ENCODE measurements around the gene WNT5B. TPM values are rescaled to one million over a fixed set of nuclear protein-coding genes. Genes with fewer than 3 reads are reported as not detected.
"Not testable (repeated sequence)": the region's sequence is repeated elsewhere in the genome, so short reads cannot be mapped to it uniquely, and the experiment has no call there.

The WNT5B gene
- total and polyA plus RNA-seq, 10 donors = 1.1 to 8.7 (median 4.4) TPM

- no peak for DNase-seq
- H3K36me3 ChIP-seq = no peaks in the 10 kb centered on the region
- H3K27me3 ChIP-seq (replicated peaks in 1 of 7) = no peaks in the 10 kb centered on the region
- H3K4me1 ChIP-seq = peaks cover 10 to 52% (median 40%) of the 10 kb centered on the region in 6 donors
- 75 to 87% (median 77%) methylated on average over 9 of the region's 9 CpGs for WGBS, 5 donors
- no peaks in the 10 kb centered on the region for H3K9me3 ChIP-seq
- H3K27ac ChIP-seq = peak overlapping the region; percentile 80 to 98 (median 96)
- TF ChIP-seq POLR2A (IDR thresholded peaks at IDR 0.05) = no peak
- TF ChIP-seq POLR2AphosphoS5 (IDR thresholded peaks at IDR 0.05) = no peak
- intact Hi-C loops (cut with DNase I; ENCODE audit: low total_unique reads) = loop anchor here (10.0 kb wide), 1 partner anchor 1021 kb away; no protein-coding TSS in a partner anchor
- peak overlapping the region in 3 of 8 donors; percentile 93 to 98 (median 94) for H3K4me3 ChIP-seq
These were observed 33.2 kb upstream of the WNT5B start for GRCh38 chr12:1595690-1596347.

- H3K27me3 ChIP-seq (replicated peaks in 1 of 7) = no peaks in the 10 kb centered on the region
- peaks cover 9 to 42% (median 28%) of the 10 kb centered on the region in 6 donors for H3K4me1 ChIP-seq
- H3K9me3 ChIP-seq = no peaks in the 10 kb centered on the region
- no peaks in the 10 kb centered on the region for H3K36me3 ChIP-seq
- H3K4me3 ChIP-seq = no peak overlapping the region
- no peak overlapping the region for H3K27ac ChIP-seq
- DNase-seq = no peak
- 96 to 99% (median 97%) methylated on average over 3 of the region's 3 CpGs for WGBS, 5 donors
- intact Hi-C loops (cut with DNase I; ENCODE audit: low total_unique reads) = loop anchor here (10.0 kb wide), 1 partner anchor 1024 kb away; no protein-coding TSS in a partner anchor
- TF ChIP-seq POLR2AphosphoS5 (IDR thresholded peaks at IDR 0.05) (no peak), POLR2A (IDR thresholded peaks at IDR 0.05) (no peak)
- TF ChIP-seq, protein P1, sequence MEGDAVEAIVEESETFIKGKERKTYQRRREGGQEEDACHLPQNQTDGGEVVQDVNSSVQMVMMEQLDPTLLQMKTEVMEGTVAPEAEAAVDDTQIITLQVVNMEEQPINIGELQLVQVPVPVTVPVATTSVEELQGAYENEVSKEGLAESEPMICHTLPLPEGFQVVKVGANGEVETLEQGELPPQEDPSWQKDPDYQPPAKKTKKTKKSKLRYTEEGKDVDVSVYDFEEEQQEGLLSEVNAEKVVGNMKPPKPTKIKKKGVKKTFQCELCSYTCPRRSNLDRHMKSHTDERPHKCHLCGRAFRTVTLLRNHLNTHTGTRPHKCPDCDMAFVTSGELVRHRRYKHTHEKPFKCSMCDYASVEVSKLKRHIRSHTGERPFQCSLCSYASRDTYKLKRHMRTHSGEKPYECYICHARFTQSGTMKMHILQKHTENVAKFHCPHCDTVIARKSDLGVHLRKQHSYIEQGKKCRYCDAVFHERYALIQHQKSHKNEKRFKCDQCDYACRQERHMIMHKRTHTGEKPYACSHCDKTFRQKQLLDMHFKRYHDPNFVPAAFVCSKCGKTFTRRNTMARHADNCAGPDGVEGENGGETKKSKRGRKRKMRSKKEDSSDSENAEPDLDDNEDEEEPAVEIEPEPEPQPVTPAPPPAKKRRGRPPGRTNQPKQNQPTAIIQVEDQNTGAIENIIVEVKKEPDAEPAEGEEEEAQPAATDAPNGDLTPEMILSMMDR (IDR thresholded peaks at IDR 0.05 in 8 of 11, conservative IDR thresholded peaks at IDR 0.05 in 3 of 11) = no peak
These were observed 30.3 kb upstream of the WNT5B start for GRCh38 chr12:1598757-1599156.

- DNase-seq; H3K27me3 ChIP-seq (replicated peaks in 1 of 7); H3K36me3 ChIP-seq; intact Hi-C loops (cut with DNase I; ENCODE audit: low total_unique reads); H3K4me3 ChIP-seq; H3K9me3 ChIP-seq: not testable (repeated sequence)
- WGBS, 5 donors = 87 to 94% (median 91%) methylated on average over 9 of the region's 9 CpGs
- Histone ChIP-seq H3K4me1 (peaks cover 13 to 49% (median 38%) of the 10 kb centered on the region in 6 donors), H3K27ac (peak overlapping the region in 3 of 8 donors; percentile 82 to 90 (median 84))
These were observed 26.3 kb upstream of the WNT5B start for GRCh38 chr12:1602706-1603105.

DNA sequence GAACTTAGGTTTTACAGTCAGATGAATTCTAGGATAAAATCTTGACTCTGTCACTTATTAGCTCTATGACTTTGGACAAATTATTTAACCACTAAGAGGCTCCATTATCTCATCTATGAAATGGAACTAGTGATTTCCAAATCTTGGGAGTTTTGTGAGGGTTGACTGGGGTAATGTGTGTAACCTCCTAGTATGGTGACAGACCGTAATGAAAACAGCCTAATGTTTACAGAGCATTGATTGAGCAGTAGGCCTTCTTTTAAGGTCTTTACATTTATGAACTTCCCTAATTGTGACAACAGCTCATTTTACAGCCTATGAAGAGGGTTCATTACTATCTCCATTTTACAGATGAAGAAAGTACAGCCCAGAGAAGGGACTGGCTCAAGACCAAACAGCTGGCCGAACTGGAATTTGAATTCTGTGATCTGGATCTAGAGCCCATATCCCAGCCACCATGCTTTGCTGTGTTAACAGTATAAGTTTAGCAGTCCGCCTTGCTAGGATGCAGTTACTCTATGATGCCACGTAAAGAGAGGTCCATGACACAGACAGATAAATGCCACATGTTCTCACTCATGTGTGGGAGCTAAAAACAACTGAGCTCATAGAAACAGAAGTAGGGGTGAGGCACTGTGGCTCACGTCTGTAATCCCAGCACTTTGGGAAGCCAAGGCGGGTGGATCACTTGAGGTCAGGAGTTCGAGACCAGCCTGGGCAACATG is 25.6 kb upstream of the WNT5B start:
- no peak overlapping the region for H3K27ac ChIP-seq
- H3K27me3 ChIP-seq (replicated peaks in 1 of 7) = no peaks in the 10 kb centered on the region
- 89 to 95% (median 91%) methylated on average over 7 of the region's 7 CpGs for WGBS, 5 donors
- intact Hi-C loops (cut with DNase I; ENCODE audit: low total_unique reads) = no loop called here
- H3K36me3 ChIP-seq = no peaks in the 10 kb centered on the region
- H3K4me3 ChIP-seq = no peak overlapping the region
- TF ChIP-seq POLR2AphosphoS5 (IDR thresholded peaks at IDR 0.05) = no peak
- TF ChIP-seq, protein P1 (IDR thresholded peaks at IDR 0.05 in 8 of 11, conservative IDR thresholded peaks at IDR 0.05 in 3 of 11) = no peak
- TF ChIP-seq POLR2A (IDR thresholded peaks at IDR 0.05) = no peak
- peaks cover 13 to 57% (median 45%) of the 10 kb centered on the region in 6 donors for H3K4me1 ChIP-seq
- no peak for DNase-seq
- H3K9me3 ChIP-seq = no peaks in the 10 kb centered on the region

DNA sequence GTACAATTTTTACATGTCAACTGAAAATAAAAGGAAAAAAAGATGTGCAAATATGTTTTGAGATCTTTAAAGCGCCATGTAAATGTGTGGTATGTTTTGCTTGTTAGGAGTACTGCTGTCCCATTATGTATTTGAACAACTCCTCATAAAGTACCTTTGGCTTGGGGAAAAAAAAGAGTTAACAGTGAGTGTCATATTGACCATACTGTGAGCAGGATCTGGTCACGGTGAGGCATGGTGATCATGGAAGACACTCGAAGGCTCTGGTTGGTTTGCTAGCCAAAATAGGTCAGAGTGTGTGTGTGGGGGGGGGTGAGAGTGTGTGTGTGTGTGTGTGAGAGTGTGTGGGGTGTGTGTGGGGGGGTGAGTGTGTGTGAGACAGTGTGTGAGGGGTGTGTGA is 24.6 kb upstream of the WNT5B start:
- no peaks in the 10 kb centered on the region for H3K9me3 ChIP-seq
- no peak for TF ChIP-seq POLR2AphosphoS5 (IDR thresholded peaks at IDR 0.05)
- TF ChIP-seq POLR2A (IDR thresholded peaks at IDR 0.05) = no peak
- TF ChIP-seq, protein P1 (IDR thresholded peaks at IDR 0.05 in 8 of 11, conservative IDR thresholded peaks at IDR 0.05 in 3 of 11) = no peak
- no peak for DNase-seq
- peaks cover 13 to 67% (median 49%) of the 10 kb centered on the region in 6 donors for H3K4me1 ChIP-seq
- no peaks in the 10 kb centered on the region for H3K36me3 ChIP-seq
- H3K27ac ChIP-seq = no peak overlapping the region
- H3K27me3 ChIP-seq (replicated peaks in 1 of 7) = no peaks in the 10 kb centered on the region
- H3K4me3 ChIP-seq = no peak overlapping the region
- 67 to 87% (median 83%) methylated on average over 3 of the region's 3 CpGs for WGBS, 5 donors
- intact Hi-C loops (cut with DNase I; ENCODE audit: low total_unique reads) = no loop called here
